Measurements from ENCODE around the gene VSTM4.

DNA sequence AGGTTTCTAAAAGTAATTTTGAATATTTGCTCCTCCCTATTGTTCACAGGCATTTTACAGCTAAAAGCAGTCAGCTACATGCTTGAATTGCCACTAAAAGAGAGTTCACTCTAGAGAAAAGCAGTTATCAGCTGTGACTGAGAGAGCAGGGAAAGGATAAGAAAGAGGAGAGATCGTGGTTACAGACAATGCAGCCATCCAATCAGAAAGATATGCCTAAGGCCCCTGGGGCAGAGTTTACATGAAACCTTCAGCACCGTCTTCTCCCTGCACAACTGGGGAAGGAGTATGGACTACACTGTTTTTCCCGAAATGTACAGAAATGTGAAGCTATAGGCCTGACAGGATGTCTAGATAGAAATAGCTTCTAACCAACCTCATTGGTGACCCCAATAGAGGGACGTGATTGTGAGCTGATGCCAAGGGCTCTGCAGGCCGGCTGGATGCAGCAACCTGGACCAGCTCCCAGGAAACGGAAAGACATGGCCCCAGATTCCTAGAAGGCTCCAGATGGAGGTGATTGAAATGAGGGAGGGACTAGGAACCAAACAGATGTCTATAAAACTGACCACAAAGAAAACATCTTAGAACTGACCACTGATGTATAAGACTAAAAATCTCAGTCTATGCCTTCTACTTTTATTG lies 3.2 kb upstream of the VSTM4 start:
- TF ChIP-seq, protein P1, sequence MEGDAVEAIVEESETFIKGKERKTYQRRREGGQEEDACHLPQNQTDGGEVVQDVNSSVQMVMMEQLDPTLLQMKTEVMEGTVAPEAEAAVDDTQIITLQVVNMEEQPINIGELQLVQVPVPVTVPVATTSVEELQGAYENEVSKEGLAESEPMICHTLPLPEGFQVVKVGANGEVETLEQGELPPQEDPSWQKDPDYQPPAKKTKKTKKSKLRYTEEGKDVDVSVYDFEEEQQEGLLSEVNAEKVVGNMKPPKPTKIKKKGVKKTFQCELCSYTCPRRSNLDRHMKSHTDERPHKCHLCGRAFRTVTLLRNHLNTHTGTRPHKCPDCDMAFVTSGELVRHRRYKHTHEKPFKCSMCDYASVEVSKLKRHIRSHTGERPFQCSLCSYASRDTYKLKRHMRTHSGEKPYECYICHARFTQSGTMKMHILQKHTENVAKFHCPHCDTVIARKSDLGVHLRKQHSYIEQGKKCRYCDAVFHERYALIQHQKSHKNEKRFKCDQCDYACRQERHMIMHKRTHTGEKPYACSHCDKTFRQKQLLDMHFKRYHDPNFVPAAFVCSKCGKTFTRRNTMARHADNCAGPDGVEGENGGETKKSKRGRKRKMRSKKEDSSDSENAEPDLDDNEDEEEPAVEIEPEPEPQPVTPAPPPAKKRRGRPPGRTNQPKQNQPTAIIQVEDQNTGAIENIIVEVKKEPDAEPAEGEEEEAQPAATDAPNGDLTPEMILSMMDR (IDR thresholded peaks at IDR 0.05), result no peak
- TF ChIP-seq POLR2A (IDR thresholded peaks at IDR 0.05), result no peak

All from heart left ventricle (tissue), 13 donors.